HEK293T (cell line): ENCODE measurements around the gene BANK1.

Experiments used
- ELF4 ChIP-seq: fragments of 450-650 bp; IDR thresholded peaks from 2 replicates; pipeline ENCODE4 v1.6.1; 2017; ENCODE audit warnings: antibody characterized with exemption
- FOXM1 ChIP-seq: fragments of 450-650 bp; IDR thresholded peaks from 2 replicates; pipeline ENCODE4 v1.6.1; 2017; ENCODE audit warnings: mild to moderate bottlenecking, borderline replicate concordance
- LEF1 ChIP-seq: fragments of 450-650 bp; IDR thresholded peaks from 2 replicates; pipeline ENCODE4 v1.6.1; 2017; ENCODE audit warnings: mild to moderate bottlenecking, borderline replicate concordance
- SP1 ChIP-seq: fragments of 450-650 bp; IDR thresholded peaks from 2 replicates; pipeline ENCODE4 v1.6.1; 2017
- SUZ12 ChIP-seq: fragments of 450-650 bp; IDR thresholded peaks from 2 replicates; pipeline ENCODE4 v1.6.1; 2016; ENCODE audit warnings: mild to moderate bottlenecking
- TARDBP ChIP-seq: fragments of 450-650 bp; IDR thresholded peaks from 2 replicates; pipeline ENCODE4 v1.6.1; 2016
- ZNF384 ChIP-seq: fragments of 450-650 bp; IDR thresholded peaks from 2 replicates; pipeline ENCODE4 v1.6.1; 2016

- TF ChIP-seq ELF4 (no peak), FOXM1 (no peak), TARDBP (no peak), SUZ12 (no peak), ZNF384 (no peak), SP1 (no peak), LEF1 (no peak)
These were observed 179.4 kb downstream of the BANK1 start for GRCh38 chr4:101969965-101970364.
